ENCODE measurements around the gene HRNR. TPM values are rescaled to one million over a fixed set of nuclear protein-coding genes. Genes with fewer than 3 reads are reported as not detected.

HRNR gene
- total and polyA plus RNA-seq, 4 donors, result 0.04 TPM; not detected in 3

DNA sequence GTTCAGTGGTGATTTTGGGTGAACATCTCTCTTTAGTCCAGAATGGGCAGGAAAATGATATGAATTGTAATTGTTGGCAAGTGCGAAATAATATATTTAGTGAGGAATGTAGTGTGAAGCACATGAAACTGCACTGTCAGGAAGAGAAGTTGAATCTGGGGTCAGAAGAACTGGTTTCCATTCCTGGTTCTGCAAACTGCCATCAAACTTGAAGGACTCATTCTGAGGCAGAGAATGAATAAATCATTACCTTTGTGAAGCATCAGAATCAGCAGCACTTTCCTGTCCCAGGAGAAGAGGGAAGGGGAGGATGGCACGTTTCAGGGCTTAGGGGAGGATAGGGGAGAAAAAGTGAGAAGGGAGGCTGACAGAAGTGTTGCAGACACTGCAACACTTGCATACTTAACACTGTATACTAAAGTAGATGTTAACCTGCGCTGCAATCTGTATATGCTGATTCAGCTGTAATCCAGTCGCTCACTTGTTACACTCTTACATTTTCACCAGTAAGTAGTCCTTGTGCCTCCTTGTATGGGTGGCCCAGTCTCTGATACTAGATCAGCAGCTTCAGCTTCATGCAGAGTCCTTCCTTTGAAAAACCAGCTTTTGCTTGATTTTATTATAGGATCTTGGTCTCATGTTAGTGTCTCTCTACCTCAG, 54.5 kb downstream of the HRNR start:
- Histone ChIP-seq H3K27ac (ENCODE audit: low read depth in 1 of 2, low read length in 2 of 2) (no peak overlapping the region), H3K9me3 (ENCODE audit: control insufficient read depth in 4 of 4, low read length in 3 of 4) (no peaks in the 10 kb centered on the region), H3K9ac (ENCODE audit: low read depth in 1 of 2, low read length in 2 of 2) (no peak overlapping the region), H3K4me1 (ENCODE audit: control insufficient read depth in 4 of 4, insufficient read depth in 4 of 4, low read length in 3 of 4) (peaks cover 0 to 2% (median 0%) of the 10 kb centered on the region in 4 donors), H3K4me3 (ENCODE audit: low read depth in 1 of 3, low read length in 3 of 3) (no peak overlapping the region), H3K36me3 (ENCODE audit: control insufficient read depth in 4 of 4, insufficient read depth in 3 of 4, low read depth in 1 of 4, low read length in 3 of 4) (no peaks in the 10 kb centered on the region), H3K27me3 (ENCODE audit: control insufficient read depth in 4 of 4, insufficient read depth in 4 of 4, low read length in 3 of 4) (peaks cover 0 to 3% (median 0%) of the 10 kb centered on the region in 4 donors)
- 81% methylated on average over 4 of the region's 4 CpGs for WGBS
- TF ChIP-seq RXRA (IDR thresholded peaks at IDR 0.05) (no peak), FOXA2 (IDR thresholded peaks at IDR 0.05) (no peak), GABPA (IDR thresholded peaks at IDR 0.05 in 1 of 2, conservative IDR thresholded peaks at IDR 0.05 in 1 of 2) (no peak), HNF4G (IDR thresholded peaks at IDR 0.05) (no peak), FOXA1 (IDR thresholded peaks at IDR 0.05) (no peak), JUND (IDR thresholded peaks at IDR 0.05) (no peak), NR2F2 (IDR thresholded peaks at IDR 0.05) (no peak), EGR1 (IDR thresholded peaks at IDR 0.05; ENCODE audit: low read depth in 2 of 2) (no peak), TAF1 (conservative IDR thresholded peaks at IDR 0.05) (no peak), HNF4A (conservative IDR thresholded peaks at IDR 0.05) (no peak), RAD21 (IDR thresholded peaks at IDR 0.05) (no peak), YY1 (IDR thresholded peaks at IDR 0.05) (no peak), SP1 (IDR thresholded peaks at IDR 0.05) (no peak)
- TF ChIP-seq, protein P1, sequence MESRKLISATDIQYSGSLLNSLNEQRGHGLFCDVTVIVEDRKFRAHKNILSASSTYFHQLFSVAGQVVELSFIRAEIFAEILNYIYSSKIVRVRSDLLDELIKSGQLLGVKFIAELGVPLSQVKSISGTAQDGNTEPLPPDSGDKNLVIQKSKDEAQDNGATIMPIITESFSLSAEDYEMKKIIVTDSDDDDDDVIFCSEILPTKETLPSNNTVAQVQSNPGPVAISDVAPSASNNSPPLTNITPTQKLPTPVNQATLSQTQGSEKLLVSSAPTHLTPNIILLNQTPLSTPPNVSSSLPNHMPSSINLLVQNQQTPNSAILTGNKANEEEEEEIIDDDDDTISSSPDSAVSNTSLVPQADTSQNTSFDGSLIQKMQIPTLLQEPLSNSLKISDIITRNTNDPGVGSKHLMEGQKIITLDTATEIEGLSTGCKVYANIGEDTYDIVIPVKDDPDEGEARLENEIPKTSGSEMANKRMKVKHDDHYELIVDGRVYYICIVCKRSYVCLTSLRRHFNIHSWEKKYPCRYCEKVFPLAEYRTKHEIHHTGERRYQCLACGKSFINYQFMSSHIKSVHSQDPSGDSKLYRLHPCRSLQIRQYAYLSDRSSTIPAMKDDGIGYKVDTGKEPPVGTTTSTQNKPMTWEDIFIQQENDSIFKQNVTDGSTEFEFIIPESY (IDR thresholded peaks at IDR 0.05), result no peak
- TF ChIP-seq, protein P2, sequence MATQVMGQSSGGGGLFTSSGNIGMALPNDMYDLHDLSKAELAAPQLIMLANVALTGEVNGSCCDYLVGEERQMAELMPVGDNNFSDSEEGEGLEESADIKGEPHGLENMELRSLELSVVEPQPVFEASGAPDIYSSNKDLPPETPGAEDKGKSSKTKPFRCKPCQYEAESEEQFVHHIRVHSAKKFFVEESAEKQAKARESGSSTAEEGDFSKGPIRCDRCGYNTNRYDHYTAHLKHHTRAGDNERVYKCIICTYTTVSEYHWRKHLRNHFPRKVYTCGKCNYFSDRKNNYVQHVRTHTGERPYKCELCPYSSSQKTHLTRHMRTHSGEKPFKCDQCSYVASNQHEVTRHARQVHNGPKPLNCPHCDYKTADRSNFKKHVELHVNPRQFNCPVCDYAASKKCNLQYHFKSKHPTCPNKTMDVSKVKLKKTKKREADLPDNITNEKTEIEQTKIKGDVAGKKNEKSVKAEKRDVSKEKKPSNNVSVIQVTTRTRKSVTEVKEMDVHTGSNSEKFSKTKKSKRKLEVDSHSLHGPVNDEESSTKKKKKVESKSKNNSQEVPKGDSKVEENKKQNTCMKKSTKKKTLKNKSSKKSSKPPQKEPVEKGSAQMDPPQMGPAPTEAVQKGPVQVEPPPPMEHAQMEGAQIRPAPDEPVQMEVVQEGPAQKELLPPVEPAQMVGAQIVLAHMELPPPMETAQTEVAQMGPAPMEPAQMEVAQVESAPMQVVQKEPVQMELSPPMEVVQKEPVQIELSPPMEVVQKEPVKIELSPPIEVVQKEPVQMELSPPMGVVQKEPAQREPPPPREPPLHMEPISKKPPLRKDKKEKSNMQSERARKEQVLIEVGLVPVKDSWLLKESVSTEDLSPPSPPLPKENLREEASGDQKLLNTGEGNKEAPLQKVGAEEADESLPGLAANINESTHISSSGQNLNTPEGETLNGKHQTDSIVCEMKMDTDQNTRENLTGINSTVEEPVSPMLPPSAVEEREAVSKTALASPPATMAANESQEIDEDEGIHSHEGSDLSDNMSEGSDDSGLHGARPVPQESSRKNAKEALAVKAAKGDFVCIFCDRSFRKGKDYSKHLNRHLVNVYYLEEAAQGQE (IDR thresholded peaks at IDR 0.05), result no peak
- TF ChIP-seq, protein P3, sequence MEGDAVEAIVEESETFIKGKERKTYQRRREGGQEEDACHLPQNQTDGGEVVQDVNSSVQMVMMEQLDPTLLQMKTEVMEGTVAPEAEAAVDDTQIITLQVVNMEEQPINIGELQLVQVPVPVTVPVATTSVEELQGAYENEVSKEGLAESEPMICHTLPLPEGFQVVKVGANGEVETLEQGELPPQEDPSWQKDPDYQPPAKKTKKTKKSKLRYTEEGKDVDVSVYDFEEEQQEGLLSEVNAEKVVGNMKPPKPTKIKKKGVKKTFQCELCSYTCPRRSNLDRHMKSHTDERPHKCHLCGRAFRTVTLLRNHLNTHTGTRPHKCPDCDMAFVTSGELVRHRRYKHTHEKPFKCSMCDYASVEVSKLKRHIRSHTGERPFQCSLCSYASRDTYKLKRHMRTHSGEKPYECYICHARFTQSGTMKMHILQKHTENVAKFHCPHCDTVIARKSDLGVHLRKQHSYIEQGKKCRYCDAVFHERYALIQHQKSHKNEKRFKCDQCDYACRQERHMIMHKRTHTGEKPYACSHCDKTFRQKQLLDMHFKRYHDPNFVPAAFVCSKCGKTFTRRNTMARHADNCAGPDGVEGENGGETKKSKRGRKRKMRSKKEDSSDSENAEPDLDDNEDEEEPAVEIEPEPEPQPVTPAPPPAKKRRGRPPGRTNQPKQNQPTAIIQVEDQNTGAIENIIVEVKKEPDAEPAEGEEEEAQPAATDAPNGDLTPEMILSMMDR (IDR thresholded peaks at IDR 0.05; ENCODE audit: low read depth, low read length, missing input control), result no peak
- TF ChIP-seq, protein P4, sequence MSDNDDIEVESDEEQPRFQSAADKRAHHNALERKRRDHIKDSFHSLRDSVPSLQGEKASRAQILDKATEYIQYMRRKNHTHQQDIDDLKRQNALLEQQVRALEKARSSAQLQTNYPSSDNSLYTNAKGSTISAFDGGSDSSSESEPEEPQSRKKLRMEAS (IDR thresholded peaks at IDR 0.05), result no peak
- TF ChIP-seq, protein P5, sequence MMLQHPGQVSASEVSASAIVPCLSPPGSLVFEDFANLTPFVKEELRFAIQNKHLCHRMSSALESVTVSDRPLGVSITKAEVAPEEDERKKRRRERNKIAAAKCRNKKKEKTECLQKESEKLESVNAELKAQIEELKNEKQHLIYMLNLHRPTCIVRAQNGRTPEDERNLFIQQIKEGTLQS (IDR thresholded peaks at IDR 0.05), result no peak
- DNase-seq (ENCODE audit: low spot score), result no peak

Data from liver (tissue), 9 donors.